Activated CD8-positive, alpha-beta memory T cell treated with anti-CD3 and anti-CD28 coated beads, Interleukin-2, amount 50 U/mL, for 1 hour (primary cell): ENCODE data around the gene DYNLT4.
"Not testable (repeated sequence)": the region's sequence is repeated elsewhere in the genome, so short reads cannot be mapped to it uniquely, and the experiment has no call there.

Experiments
- DNase-seq: peaks from one replicate; pipeline ENCODE4 v3.0.0-alpha.2; 2020; ENCODE audit errors: extremely low read depth

The DYNLT4 gene

GRCh38 chr1:44806704-44807363, at the start of gene DYNLT4:
TSS of gene DYNLT4 (minus strand) at chr1:44807351. CDS start at chr1:44806668, 683 bp downstream.
- no peak for DNase-seq

GRCh38 chr1:44855742-44856141, 48.6 kb upstream of the DYNLT4 start:
- no peak for DNase-seq

- DNase-seq = no peak
Observed at GRCh38 chr1:44854970-44855369, 47.8 kb upstream of the DYNLT4 start.

GRCh38 chr1:44853201-44853600, 46.0 kb upstream of the DYNLT4 start:
- no peak for DNase-seq

- DNase-seq = no peak
Observed at GRCh38 chr1:44851308-44851707, 44.2 kb upstream of the DYNLT4 start.

- no peak for DNase-seq
Observed at GRCh38 chr1:44849575-44850132, 42.5 kb upstream of the DYNLT4 start.

GRCh38 chr1:44848456-44849181, 41.5 kb upstream of the DYNLT4 start:
- DNase-seq = no peak

- DNase-seq = no peak
Observed at GRCh38 chr1:44847845-44848244, 40.7 kb upstream of the DYNLT4 start.

GRCh38 chr1:44846985-44847384, 39.8 kb upstream of the DYNLT4 start:
- no peak for DNase-seq

- DNase-seq = no peak
Observed at GRCh38 chr1:44842862-44843655, 35.9 kb upstream of the DYNLT4 start, which contains the start of gene PTCH2. TSS of gene PTCH2 (minus strand) at chr1:44843253. CDS start at chr1:44842932, 321 bp downstream.

- no peak for DNase-seq
Observed at GRCh38 chr1:44842486-44842861, 35.3 kb upstream of the DYNLT4 start.

- DNase-seq = no peak
Observed at GRCh38 chr1:44839576-44839975, 32.4 kb upstream of the DYNLT4 start.

GRCh38 chr1:44838294-44838693, 31.1 kb upstream of the DYNLT4 start:
- DNase-seq = not testable (repeated sequence)

- DNase-seq = peak; percentile 54
Observed at GRCh38 chr1:44835738-44836675, 28.9 kb upstream of the DYNLT4 start.

- no peak for DNase-seq
Observed at GRCh38 chr1:44834328-44834727, 27.2 kb upstream of the DYNLT4 start.

- no peak for DNase-seq
Observed at GRCh38 chr1:44832056-44832705, 25.0 kb upstream of the DYNLT4 start.

- DNase-seq = no peak
Observed at GRCh38 chr1:44831516-44831915, 24.4 kb upstream of the DYNLT4 start.

- no peak for DNase-seq
Observed at GRCh38 chr1:44830900-44831304, 23.8 kb upstream of the DYNLT4 start.

GRCh38 chr1:44829506-44830384, 22.6 kb upstream of the DYNLT4 start:
- no peak for DNase-seq
